ENCODE results near the gene CRB1.

Gene CRB1

DNA sequence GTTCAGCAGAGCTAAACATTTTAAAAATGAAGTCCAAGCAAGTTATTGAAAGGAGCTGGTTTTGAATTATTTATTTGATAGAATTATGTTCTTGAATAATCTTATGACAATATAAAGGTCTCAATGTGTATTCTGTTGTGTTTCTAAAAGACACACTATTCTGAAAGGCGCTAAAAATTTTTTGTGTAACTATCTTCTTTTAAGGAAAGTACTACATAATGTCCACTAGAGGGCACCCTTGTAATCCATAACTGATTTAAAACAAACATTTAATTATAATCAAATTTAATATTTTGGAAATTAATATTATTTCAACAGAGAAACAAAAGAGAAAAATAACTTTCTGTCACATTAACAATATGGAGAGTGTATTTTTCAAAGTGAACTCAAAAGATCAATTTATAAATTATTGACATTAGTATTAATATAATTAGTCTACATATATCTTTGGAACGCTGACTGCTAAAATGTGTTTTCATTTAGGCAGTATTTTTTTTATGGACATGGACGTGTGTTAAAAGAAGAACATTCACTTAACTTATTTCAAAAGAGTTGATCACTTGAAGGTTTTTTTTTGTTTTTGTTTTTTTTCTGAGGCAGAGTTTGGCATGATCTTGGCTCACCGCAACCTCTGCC lies 258.8 kb downstream of the CRB1 start:
- DNase-seq (ENCODE audit: low read depth in 2 of 2): no peak
